WTC11 (cell line): ENCODE measurements around the gene PAK6. TPM values are rescaled to one million over a fixed set of nuclear protein-coding genes. Genes with fewer than 3 reads are reported as not detected.

Experiments
- ATAC-seq: fragments of 200-7000 bp; cut with Tn5 transposase; 2 replicates; pipeline ENCODE4 v1.10.0; 2021; ENCODE audit warnings: mild to moderate bottlenecking, moderate library complexity
- CTCF ChIA-PET: fragments of 300-600 bp; sonication (Branson Sonifier 250); formaldehyde crosslinking; loops from one replicate; lab custom pipeline; 2021; ENCODE audit warnings: antibody characterized with exemption; lab: Charles Lee
- POLR2A ChIA-PET: fragments of 350-600 bp; sonication (Branson Sonifier 250); formaldehyde crosslinking; loops from one replicate; lab custom pipeline; 2021; ENCODE audit warnings: antibody characterized with exemption; lab: Charles Lee
- DNase-seq: peaks from one replicate; pipeline ENCODE4 v3.0.0; 2021; ENCODE audit warnings: low spot score
- H3K27ac Mint-ChIP-seq: 2 replicates; pipeline ENCODE4 v1.8.0; 2021; ENCODE audit warnings: mixed read lengths
- H3K27me3 Mint-ChIP-seq: 2 replicates; pipeline ENCODE4 v1.8.0; 2021; ENCODE audit warnings: low read depth, mild to moderate bottlenecking, moderate library complexity, mixed read lengths
- H3K36me3 Mint-ChIP-seq: 2 replicates; pipeline ENCODE4 v1.8.0; 2021; ENCODE audit warnings: mixed read lengths
- H3K4me1 Mint-ChIP-seq: 2 replicates; pipeline ENCODE4 v1.8.0; 2022; ENCODE audit warnings: mixed read lengths
- H3K4me3 Mint-ChIP-seq: 2 replicates; pipeline ENCODE4 v1.8.0; 2021; ENCODE audit warnings: mild to moderate bottlenecking, moderate library complexity, mixed read lengths
- H3K9me3 Mint-ChIP-seq: 2 replicates; pipeline ENCODE4 v1.8.0; 2021; ENCODE audit warnings: mixed read lengths
- ETV6 ChIP-seq: sonication (generic); formaldehyde crosslinking; IDR thresholded peaks from 2 replicates; pipeline ENCODE4 v1.8.1; 2022; ENCODE audit warnings: mild to moderate bottlenecking, missing genetic modification reagents
- FOXK1 ChIP-seq: sonication (generic); formaldehyde crosslinking; IDR thresholded peaks from 2 replicates; pipeline ENCODE4 v1.8.0; 2022; ENCODE audit warnings: mild to moderate bottlenecking, moderate library complexity, missing genetic modification reagents
- FOXP1 ChIP-seq: sonication (generic); formaldehyde crosslinking; IDR thresholded peaks from 2 replicates; pipeline ENCODE4 v1.8.0; 2022; ENCODE audit warnings: missing genetic modification reagents, mild to moderate bottlenecking, moderate library complexity, borderline replicate concordance
- GABPB1 ChIP-seq: sonication (generic); formaldehyde crosslinking; IDR thresholded peaks from 2 replicates; pipeline ENCODE4 v1.8.1; 2023; ENCODE audit warnings: mild to moderate bottlenecking, missing genetic modification reagents
- MXD4 ChIP-seq: fragments of 250-450 bp; sonication (Bioruptor Pico); IDR thresholded peaks from 2 replicates; pipeline ENCODE4 v1.8.0; 2021; ENCODE audit warnings: mild to moderate bottlenecking, moderate library complexity, borderline replicate concordance
- MYBL2 ChIP-seq: sonication (generic); formaldehyde crosslinking; IDR thresholded peaks from 2 replicates; pipeline ENCODE4 v1.8.1; 2023; ENCODE audit warnings: mild to moderate bottlenecking, moderate library complexity, missing genetic modification reagents
- NFYB ChIP-seq: sonication (generic); formaldehyde crosslinking; conservative IDR thresholded peaks from 2 replicates; pipeline ENCODE4 v1.8.0; 2022; ENCODE audit warnings: low read depth, missing genetic modification reagents
- TEAD4 ChIP-seq: sonication (generic); formaldehyde crosslinking; IDR thresholded peaks from 2 replicates; pipeline ENCODE4 v1.8.0; 2022; ENCODE audit warnings: mild to moderate bottlenecking, missing genetic modification reagents
- total RNA-seq: library from RNA; stranded (reverse); gene quantifications from 3 replicates; pipeline ENCODE4 v1.2.3, GENCODE V29; 2021
- TF ChIP-seq, protein P1 (sequence below): fragments of 250-450 bp; sonication (Bioruptor Pico); IDR thresholded peaks from 2 replicates; pipeline ENCODE4 v2.1.2; 2022; ENCODE audit warnings: mild to moderate bottlenecking, moderate library complexity
- TF ChIP-seq, protein P2 (sequence below): fragments of 250-450 bp; sonication (Bioruptor Pico); IDR thresholded peaks from 2 replicates; pipeline ENCODE4 v1.9.0; 2021; ENCODE audit warnings: mild to moderate bottlenecking
- TF ChIP-seq, protein P3 (sequence below): fragments of 250-450 bp; sonication (Bioruptor Pico); IDR thresholded peaks from 2 replicates; pipeline ENCODE4 v1.9.0; 2021; ENCODE audit warnings: mild to moderate bottlenecking
- TF ChIP-seq, protein P4 (sequence below): sonication (generic); formaldehyde crosslinking; IDR thresholded peaks from 2 replicates; pipeline ENCODE4 v1.8.1; 2023; ENCODE audit warnings: mild to moderate bottlenecking, moderate library complexity, missing genetic modification reagents
- TF ChIP-seq, protein P5 (sequence below): sonication (generic); formaldehyde crosslinking; IDR thresholded peaks from 2 replicates; pipeline ENCODE4 v1.8.1; 2023; ENCODE audit warnings: mild to moderate bottlenecking, missing genetic modification reagents, moderate library complexity
- TF ChIP-seq, protein P6 (sequence below): sonication (generic); formaldehyde crosslinking; IDR thresholded peaks from 2 replicates; pipeline ENCODE4 v1.8.1; 2022; ENCODE audit warnings: low read depth, mild to moderate bottlenecking, moderate library complexity, missing genetic modification reagents, borderline replicate concordance
- TF ChIP-seq, protein P7 (sequence below): sonication (generic); formaldehyde crosslinking; IDR thresholded peaks from 2 replicates; pipeline ENCODE4 v1.8.0; 2022; ENCODE audit warnings: mild to moderate bottlenecking, missing genetic modification reagents
- TF ChIP-seq, protein P8 (sequence below): sonication (generic); formaldehyde crosslinking; conservative IDR thresholded peaks from 2 replicates; pipeline ENCODE4 v1.8.1; 2022; ENCODE audit warnings: mild to moderate bottlenecking, missing genetic modification reagents
- TF ChIP-seq, protein P9 (sequence below): fragments of 250-450 bp; sonication (Bioruptor Pico); conservative IDR thresholded peaks from 2 replicates; pipeline ENCODE4 v1.9.0; 2021; ENCODE audit warnings: mild to moderate bottlenecking

PAK6 gene
- total RNA-seq, 1 experiment from 2014 or later = 11.7 TPM

DNA sequence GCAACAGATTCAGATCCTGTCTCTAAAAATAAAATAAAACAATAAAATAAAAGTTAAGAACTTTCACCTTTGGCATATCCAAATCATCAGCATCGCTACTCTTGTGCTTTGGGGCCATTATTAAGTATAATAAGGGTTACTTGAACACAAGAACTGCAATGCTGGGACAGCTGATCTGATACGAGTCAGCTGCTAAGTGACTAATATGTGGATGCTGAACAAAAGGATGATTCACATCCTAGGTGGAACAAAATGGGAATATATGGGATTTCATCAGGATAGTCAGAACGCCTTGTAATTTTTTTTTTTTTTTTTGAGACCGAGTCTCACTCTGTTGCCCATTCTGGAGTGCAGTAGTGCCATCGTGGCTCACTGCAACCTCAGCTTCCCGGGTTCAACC is 48.3 kb upstream of the PAK6 start:
- H3K27ac Mint-ChIP-seq = no peak overlapping the region
- no peaks in the 10 kb centered on the region for H3K9me3 Mint-ChIP-seq
- H3K36me3 Mint-ChIP-seq = peaks cover 73% of the 10 kb centered on the region
- no peak for ATAC-seq
- no peak for TF ChIP-seq MXD4 (CRISPR knock-in tag)
- TF ChIP-seq, protein P1, sequence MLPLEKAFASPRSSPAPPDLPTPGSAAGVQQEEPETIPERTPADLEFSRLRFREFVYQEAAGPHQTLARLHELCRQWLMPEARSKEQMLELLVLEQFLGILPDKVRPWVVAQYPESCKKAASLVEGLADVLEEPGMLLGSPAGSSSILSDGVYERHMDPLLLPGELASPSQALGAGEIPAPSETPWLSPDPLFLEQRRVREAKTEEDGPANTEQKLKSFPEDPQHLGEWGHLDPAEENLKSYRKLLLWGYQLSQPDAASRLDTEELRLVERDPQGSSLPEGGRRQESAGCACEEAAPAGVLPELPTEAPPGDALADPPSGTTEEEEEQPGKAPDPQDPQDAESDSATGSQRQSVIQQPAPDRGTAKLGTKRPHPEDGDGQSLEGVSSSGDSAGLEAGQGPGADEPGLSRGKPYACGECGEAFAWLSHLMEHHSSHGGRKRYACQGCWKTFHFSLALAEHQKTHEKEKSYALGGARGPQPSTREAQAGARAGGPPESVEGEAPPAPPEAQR (CRISPR knock-in tag) = no peak
- TF ChIP-seq, protein P2, sequence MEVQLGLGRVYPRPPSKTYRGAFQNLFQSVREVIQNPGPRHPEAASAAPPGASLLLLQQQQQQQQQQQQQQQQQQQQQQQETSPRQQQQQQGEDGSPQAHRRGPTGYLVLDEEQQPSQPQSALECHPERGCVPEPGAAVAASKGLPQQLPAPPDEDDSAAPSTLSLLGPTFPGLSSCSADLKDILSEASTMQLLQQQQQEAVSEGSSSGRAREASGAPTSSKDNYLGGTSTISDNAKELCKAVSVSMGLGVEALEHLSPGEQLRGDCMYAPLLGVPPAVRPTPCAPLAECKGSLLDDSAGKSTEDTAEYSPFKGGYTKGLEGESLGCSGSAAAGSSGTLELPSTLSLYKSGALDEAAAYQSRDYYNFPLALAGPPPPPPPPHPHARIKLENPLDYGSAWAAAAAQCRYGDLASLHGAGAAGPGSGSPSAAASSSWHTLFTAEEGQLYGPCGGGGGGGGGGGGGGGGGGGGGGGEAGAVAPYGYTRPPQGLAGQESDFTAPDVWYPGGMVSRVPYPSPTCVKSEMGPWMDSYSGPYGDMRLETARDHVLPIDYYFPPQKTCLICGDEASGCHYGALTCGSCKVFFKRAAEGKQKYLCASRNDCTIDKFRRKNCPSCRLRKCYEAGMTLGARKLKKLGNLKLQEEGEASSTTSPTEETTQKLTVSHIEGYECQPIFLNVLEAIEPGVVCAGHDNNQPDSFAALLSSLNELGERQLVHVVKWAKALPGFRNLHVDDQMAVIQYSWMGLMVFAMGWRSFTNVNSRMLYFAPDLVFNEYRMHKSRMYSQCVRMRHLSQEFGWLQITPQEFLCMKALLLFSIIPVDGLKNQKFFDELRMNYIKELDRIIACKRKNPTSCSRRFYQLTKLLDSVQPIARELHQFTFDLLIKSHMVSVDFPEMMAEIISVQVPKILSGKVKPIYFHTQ (CRISPR knock-in tag) = no peak
- TF ChIP-seq FOXK1 (CRISPR knock-in tag) = no peak
- TF ChIP-seq, protein P3, sequence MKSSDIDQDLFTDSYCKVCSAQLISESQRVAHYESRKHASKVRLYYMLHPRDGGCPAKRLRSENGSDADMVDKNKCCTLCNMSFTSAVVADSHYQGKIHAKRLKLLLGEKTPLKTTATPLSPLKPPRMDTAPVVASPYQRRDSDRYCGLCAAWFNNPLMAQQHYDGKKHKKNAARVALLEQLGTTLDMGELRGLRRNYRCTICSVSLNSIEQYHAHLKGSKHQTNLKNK (CRISPR knock-in tag) = no peak
- no peak for TF ChIP-seq GABPB1 (CRISPR knock-in tag)
- TF ChIP-seq, protein P4, sequence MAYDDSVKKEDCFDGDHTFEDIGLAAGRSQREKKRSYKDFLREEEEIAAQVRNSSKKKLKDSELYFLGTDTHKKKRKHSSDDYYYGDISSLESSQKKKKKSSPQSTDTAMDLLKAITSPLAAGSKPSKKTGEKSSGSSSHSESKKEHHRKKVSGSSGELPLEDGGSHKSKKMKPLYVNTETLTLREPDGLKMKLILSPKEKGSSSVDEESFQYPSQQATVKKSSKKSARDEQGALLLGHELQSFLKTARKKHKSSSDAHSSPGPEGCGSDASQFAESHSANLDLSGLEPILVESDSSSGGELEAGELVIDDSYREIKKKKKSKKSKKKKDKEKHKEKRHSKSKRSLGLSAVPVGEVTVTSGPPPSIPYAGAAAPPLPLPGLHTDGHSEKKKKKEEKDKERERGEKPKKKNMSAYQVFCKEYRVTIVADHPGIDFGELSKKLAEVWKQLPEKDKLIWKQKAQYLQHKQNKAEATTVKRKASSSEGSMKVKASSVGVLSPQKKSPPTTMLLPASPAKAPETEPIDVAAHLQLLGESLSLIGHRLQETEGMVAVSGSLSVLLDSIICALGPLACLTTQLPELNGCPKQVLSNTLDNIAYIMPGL (CRISPR knock-in tag) = no peak
- TF ChIP-seq, protein P5, sequence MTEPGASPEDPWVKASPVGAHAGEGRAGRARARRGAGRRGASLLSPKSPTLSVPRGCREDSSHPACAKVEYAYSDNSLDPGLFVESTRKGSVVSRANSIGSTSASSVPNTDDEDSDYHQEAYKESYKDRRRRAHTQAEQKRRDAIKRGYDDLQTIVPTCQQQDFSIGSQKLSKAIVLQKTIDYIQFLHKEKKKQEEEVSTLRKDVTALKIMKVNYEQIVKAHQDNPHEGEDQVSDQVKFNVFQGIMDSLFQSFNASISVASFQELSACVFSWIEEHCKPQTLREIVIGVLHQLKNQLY = no peak
- TF ChIP-seq, protein P6, sequence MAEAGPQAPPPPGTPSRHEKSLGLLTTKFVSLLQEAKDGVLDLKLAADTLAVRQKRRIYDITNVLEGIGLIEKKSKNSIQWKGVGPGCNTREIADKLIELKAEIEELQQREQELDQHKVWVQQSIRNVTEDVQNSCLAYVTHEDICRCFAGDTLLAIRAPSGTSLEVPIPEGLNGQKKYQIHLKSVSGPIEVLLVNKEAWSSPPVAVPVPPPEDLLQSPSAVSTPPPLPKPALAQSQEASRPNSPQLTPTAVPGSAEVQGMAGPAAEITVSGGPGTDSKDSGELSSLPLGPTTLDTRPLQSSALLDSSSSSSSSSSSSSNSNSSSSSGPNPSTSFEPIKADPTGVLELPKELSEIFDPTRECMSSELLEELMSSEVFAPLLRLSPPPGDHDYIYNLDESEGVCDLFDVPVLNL (CRISPR knock-in tag) = no peak
- TF ChIP-seq ETV6 (CRISPR knock-in tag) = no peak
- no peak for TF ChIP-seq MYBL2 (CRISPR knock-in tag)
- TF ChIP-seq NFYB (CRISPR knock-in tag) = no peak
- TF ChIP-seq, protein P7, sequence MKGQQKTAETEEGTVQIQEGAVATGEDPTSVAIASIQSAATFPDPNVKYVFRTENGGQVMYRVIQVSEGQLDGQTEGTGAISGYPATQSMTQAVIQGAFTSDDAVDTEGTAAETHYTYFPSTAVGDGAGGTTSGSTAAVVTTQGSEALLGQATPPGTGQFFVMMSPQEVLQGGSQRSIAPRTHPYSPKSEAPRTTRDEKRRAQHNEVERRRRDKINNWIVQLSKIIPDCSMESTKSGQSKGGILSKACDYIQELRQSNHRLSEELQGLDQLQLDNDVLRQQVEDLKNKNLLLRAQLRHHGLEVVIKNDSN (CRISPR knock-in tag) = no peak
- TF ChIP-seq, protein P8, sequence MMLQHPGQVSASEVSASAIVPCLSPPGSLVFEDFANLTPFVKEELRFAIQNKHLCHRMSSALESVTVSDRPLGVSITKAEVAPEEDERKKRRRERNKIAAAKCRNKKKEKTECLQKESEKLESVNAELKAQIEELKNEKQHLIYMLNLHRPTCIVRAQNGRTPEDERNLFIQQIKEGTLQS (CRISPR knock-in tag) = no peak
- no peak for TF ChIP-seq TEAD4 (CRISPR knock-in tag)
- no peak for TF ChIP-seq FOXP1 (CRISPR knock-in tag)
- TF ChIP-seq, protein P9, sequence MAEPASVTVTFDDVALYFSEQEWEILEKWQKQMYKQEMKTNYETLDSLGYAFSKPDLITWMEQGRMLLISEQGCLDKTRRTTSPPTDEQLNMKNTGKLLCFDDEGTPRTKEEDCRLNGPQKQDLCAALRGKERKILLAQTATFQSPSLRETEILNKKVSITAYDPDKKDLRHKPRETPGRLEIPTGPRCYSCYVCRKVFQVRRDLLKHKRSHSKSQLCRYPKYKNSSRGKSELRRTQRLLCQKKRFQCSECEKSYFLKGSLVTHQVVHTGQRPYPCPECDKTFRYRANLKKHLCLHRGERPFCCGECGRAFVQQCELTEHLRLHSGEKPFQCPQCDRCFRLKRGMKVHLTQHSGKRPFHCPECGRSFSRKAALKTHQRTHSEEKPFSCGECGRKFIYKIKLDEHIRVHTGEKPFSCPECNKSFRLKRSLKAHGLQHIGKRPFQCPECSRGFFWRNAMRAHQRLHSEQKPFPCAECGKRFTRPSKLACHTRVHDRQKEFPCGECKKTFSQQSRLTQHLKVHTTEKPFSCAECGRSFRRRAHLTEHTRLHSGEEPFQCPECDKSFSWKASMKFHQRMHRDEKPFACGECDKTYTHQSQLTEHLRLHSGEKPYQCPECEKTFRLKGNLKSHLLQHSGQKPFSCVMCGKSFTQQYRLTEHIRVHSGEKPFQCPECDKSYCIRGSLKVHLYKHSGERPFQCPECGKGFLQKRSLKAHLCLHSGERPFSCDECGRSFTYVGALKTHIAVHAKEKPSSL = no peak
- TF ChIP-seq, all 79 proteins: peak for 0
- POLR2A ChIA-PET = no interaction called here
- Mint-ChIP-seq H3K4me1 (no peaks in the 10 kb centered on the region), H3K4me3 (no peak overlapping the region), H3K27me3 (no peaks in the 10 kb centered on the region)
- no peak for DNase-seq
- CTCF ChIA-PET = interaction anchor here (1.3 kb wide), 1 partner anchor 27 kb away, joined by 3 read pairs; no protein-coding TSS in a partner anchor
